Stimulated activated naive CD8-positive, alpha-beta T cell treated with anti-CD3 and anti-CD28 coated beads, Interleukin-15, amount 100 ng/mL, for 72 hours (primary cell): ENCODE data around the gene C13orf46.
A peak's percentile ranks its signal among the peaks of the same experiment; 100 is the strongest.

ENCODE experiments used
- ATAC-seq: fragments of 150-1000 bp; cut with Tn5 transposase; 2 replicates; pipeline ENCODE4 v1.10.0; 2021; ENCODE audit warnings: mild to moderate bottlenecking, moderate library complexity
- DNase-seq, 2 donors: peaks; one replicate each; pipeline ENCODE4 v3.0.0; 2021 to 2022
- H3K27ac Mint-ChIP-seq, 2 donors: one replicate each; pipeline ENCODE4 v1.8.0; 2022; ENCODE audit warnings: mild to moderate bottlenecking in 2 of 2, mixed read lengths in 2 of 2, moderate library complexity in 2 of 2
- H3K27me3 Mint-ChIP-seq: one replicate; pipeline ENCODE4 v1.8.0; 2022; ENCODE audit warnings: mixed read lengths
- H3K4me1 Mint-ChIP-seq: one replicate; pipeline ENCODE4 v1.8.0; 2022; ENCODE audit warnings: mild to moderate bottlenecking, mixed read lengths
- H3K4me3 Mint-ChIP-seq, 2 donors: one replicate each; pipeline ENCODE4 v1.8.0; 2022; ENCODE audit warnings: mild to moderate bottlenecking in 2 of 2, mixed read lengths in 2 of 2, moderate library complexity in 1 of 2
- H3K9me3 Mint-ChIP-seq, 2 donors: one replicate each; pipeline ENCODE4 v1.8.0; 2022; ENCODE audit warnings: mixed read lengths in 2 of 2

Gene C13orf46

GRCh38 chr13:113935001-113935844 lies 38.7 kb downstream of the C13orf46 start:
- Mint-ChIP-seq H3K9me3 (no peaks in the 10 kb centered on the region), H3K27ac (no peak overlapping the region), H3K4me1 (no peaks in the 10 kb centered on the region), H3K27me3 (no peaks in the 10 kb centered on the region), H3K4me3 (no peak overlapping the region)
- ATAC-seq (no peak), DNase-seq (no peak)

GRCh38 chr13:113934576-113934975 lies 39.3 kb downstream of the C13orf46 start:
- Mint-ChIP-seq H3K9me3 (no peaks in the 10 kb centered on the region), H3K27me3 (no peaks in the 10 kb centered on the region)

GRCh38 chr13:113933901-113934300 lies 40.0 kb downstream of the C13orf46 start:
- H3K27me3 Mint-ChIP-seq = no peaks in the 10 kb centered on the region

More at GRCh38 chr13:113934576-113934975, 39.3 kb downstream of the C13orf46 start:
- Mint-ChIP-seq H3K4me1 (no peaks in the 10 kb centered on the region), H3K4me3 (no peak overlapping the region), H3K27ac (no peak overlapping the region)
- ATAC-seq = no peak
- no peak for DNase-seq

GRCh38 chr13:113931841-113932459 lies 41.9 kb downstream of the C13orf46 start:
- Mint-ChIP-seq H3K4me3 (peak overlapping the region in 1 of 2 donors; percentile 19), H3K9me3 (no peaks in the 10 kb centered on the region), H3K27me3 (no peaks in the 10 kb centered on the region), H3K27ac (peak overlapping the region in 1 of 2 donors; percentile 27), H3K4me1 (no peaks in the 10 kb centered on the region)
- no peak for ATAC-seq
- DNase-seq = no peak

More at GRCh38 chr13:113933901-113934300, 40.0 kb downstream of the C13orf46 start:
- no peaks in the 10 kb centered on the region for H3K4me1 Mint-ChIP-seq
- H3K9me3 Mint-ChIP-seq = no peaks in the 10 kb centered on the region
- H3K27ac Mint-ChIP-seq = no peak overlapping the region
- DNase-seq (no peak), ATAC-seq (no peak)
- no peak overlapping the region for H3K4me3 Mint-ChIP-seq

- Mint-ChIP-seq H3K27ac (peak overlapping the region in 1 of 2 donors; percentile 34), H3K4me3 (peak overlapping the region in 1 of 2 donors; percentile 29), H3K27me3 (no peaks in the 10 kb centered on the region), H3K9me3 (no peaks in the 10 kb centered on the region), H3K4me1 (no peaks in the 10 kb centered on the region)
- DNase-seq (peak in 1 of 2 donors; percentile 79), ATAC-seq (peak; percentile 92)
Measured at GRCh38 chr13:113930671-113931637, 42.9 kb downstream of the C13orf46 start.

- Mint-ChIP-seq H3K9me3 (no peaks in the 10 kb centered on the region), H3K27ac (peak overlapping the region in 1 of 2 donors; percentile 34), H3K4me1 (no peaks in the 10 kb centered on the region), H3K4me3 (no peak overlapping the region), H3K27me3 (peaks cover 6% of the 10 kb centered on the region)
- ATAC-seq (no peak), DNase-seq (no peak)
Measured at GRCh38 chr13:113929628-113930615, 44.0 kb downstream of the C13orf46 start.

- no peak for DNase-seq
- ATAC-seq = no peak
- H3K9me3 Mint-ChIP-seq = no peaks in the 10 kb centered on the region
- H3K27ac Mint-ChIP-seq = no peak overlapping the region
- no peaks in the 10 kb centered on the region for H3K4me1 Mint-ChIP-seq
- peaks cover 10% of the 10 kb centered on the region for H3K27me3 Mint-ChIP-seq
- H3K4me3 Mint-ChIP-seq = no peak overlapping the region
Measured at GRCh38 chr13:113928685-113929627, 44.9 kb downstream of the C13orf46 start.

GRCh38 chr13:113927661-113928581 lies 46.0 kb downstream of the C13orf46 start:
- no peak for DNase-seq
- no peaks in the 10 kb centered on the region for H3K4me1 Mint-ChIP-seq
- H3K27me3 Mint-ChIP-seq = peaks cover 10% of the 10 kb centered on the region
- H3K9me3 Mint-ChIP-seq = no peaks in the 10 kb centered on the region
- no peak overlapping the region for H3K4me3 Mint-ChIP-seq
- H3K27ac Mint-ChIP-seq = no peak overlapping the region
- no peak for ATAC-seq

GRCh38 chr13:113926951-113927660 lies 46.8 kb downstream of the C13orf46 start:
- H3K4me3 Mint-ChIP-seq = no peak overlapping the region
- H3K4me1 Mint-ChIP-seq = no peaks in the 10 kb centered on the region
- peaks cover 14% of the 10 kb centered on the region for H3K27me3 Mint-ChIP-seq
- peaks cover 0 to 1% of the 10 kb centered on the region in 2 donors for H3K9me3 Mint-ChIP-seq
- H3K27ac Mint-ChIP-seq = no peak overlapping the region
- no peak for DNase-seq
- no peak for ATAC-seq

- Mint-ChIP-seq H3K27ac (peak overlapping the region in 1 of 2 donors; percentile 48), H3K4me3 (no peak overlapping the region), H3K4me1 (no peaks in the 10 kb centered on the region), H3K27me3 (peaks cover 22% of the 10 kb centered on the region), H3K9me3 (peaks cover 7 to 9% of the 10 kb centered on the region in 2 donors)
- ATAC-seq (no peak), DNase-seq (no peak)
Measured at GRCh38 chr13:113926301-113926761, 47.5 kb downstream of the C13orf46 start.

GRCh38 chr13:113924184-113924901 lies 49.5 kb downstream of the C13orf46 start:
- Mint-ChIP-seq H3K4me3 (no peak overlapping the region), H3K4me1 (no peaks in the 10 kb centered on the region), H3K27ac (no peak overlapping the region), H3K9me3 (peaks cover 10 to 14% of the 10 kb centered on the region in 2 donors), H3K27me3 (peaks cover 31% of the 10 kb centered on the region)
- ATAC-seq (no peak), DNase-seq (no peak)
